ENCODE results near the gene ATP6V0D1.
A peak's percentile ranks its signal among the peaks of the same experiment; 100 is the strongest.

Gene ATP6V0D1

DNA sequence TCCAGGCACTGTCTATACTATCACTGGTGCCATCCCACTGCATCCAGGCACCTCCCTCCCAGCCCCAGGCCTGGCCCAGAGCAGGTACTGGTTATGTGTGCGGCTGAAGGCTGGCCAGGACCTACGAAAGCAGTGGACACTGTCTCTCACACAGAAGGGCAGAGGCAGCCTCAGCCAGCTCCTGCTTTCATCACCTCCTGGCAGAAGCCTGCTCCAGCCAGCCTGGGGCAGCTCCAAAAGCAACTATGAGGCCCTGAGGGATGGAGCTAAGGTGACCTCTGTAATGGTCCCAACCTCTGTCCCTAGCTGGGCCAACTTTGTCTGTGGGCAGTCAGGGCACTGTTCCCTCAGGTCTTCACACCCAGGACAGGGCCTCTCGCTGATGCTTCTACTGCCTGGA lies 31.2 kb downstream of the ATP6V0D1 start:
- H3K36me3 ChIP-seq (ENCODE audit: control insufficient read depth in 1 of 2, insufficient read depth in 2 of 2, low read length in 2 of 2): peaks cover 22 to 41% of the 10 kb centered on the region in 2 donors
- H3K27ac ChIP-seq (ENCODE audit: low read length): peak overlapping the region; percentile 54
- H3K4me3 ChIP-seq (ENCODE audit: low read depth in 1 of 2, low read length in 2 of 2): no peak overlapping the region
- H3K4me1 ChIP-seq (ENCODE audit: control insufficient read depth in 1 of 2, insufficient read depth in 2 of 2, low read length in 2 of 2): peaks cover 35 to 54% of the 10 kb centered on the region in 2 donors
- H3K9me3 ChIP-seq (ENCODE audit: control insufficient read depth in 1 of 2, low read length in 2 of 2): no peaks in the 10 kb centered on the region
- no peaks in the 10 kb centered on the region for H3K27me3 ChIP-seq (ENCODE audit: low read depth, low read length)

DNA sequence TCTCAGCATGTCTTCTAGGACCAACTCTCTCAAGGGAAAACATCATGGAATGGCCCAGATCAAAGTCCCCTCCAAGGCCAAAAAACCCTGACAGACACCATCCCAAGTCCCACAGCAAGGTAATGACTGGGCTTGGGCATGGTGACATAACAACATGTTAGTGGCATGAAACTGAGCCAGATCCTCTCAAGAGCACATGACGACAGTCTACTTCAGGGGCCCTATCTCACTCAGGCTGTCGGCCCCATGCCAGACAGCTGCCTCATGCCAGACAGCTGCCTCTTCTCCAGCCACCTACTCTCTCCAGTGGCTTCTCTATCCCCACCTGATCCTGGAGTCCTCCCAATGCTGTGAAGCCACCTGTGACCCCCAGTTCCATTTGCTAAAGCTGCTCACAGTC lies 31.6 kb downstream of the ATP6V0D1 start:
- Histone ChIP-seq H3K27ac (ENCODE audit: low read length) (peak overlapping the region; percentile 54), H3K4me3 (ENCODE audit: low read depth in 1 of 2, low read length in 2 of 2) (no peak overlapping the region), H3K36me3 (ENCODE audit: control insufficient read depth in 1 of 2, insufficient read depth in 2 of 2, low read length in 2 of 2) (peaks cover 24 to 41% of the 10 kb centered on the region in 2 donors), H3K4me1 (ENCODE audit: control insufficient read depth in 1 of 2, insufficient read depth in 2 of 2, low read length in 2 of 2) (peaks cover 35 to 56% of the 10 kb centered on the region in 2 donors), H3K27me3 (ENCODE audit: low read depth, low read length) (no peaks in the 10 kb centered on the region), H3K9me3 (ENCODE audit: control insufficient read depth in 1 of 2, low read length in 2 of 2) (no peaks in the 10 kb centered on the region)

DNA sequence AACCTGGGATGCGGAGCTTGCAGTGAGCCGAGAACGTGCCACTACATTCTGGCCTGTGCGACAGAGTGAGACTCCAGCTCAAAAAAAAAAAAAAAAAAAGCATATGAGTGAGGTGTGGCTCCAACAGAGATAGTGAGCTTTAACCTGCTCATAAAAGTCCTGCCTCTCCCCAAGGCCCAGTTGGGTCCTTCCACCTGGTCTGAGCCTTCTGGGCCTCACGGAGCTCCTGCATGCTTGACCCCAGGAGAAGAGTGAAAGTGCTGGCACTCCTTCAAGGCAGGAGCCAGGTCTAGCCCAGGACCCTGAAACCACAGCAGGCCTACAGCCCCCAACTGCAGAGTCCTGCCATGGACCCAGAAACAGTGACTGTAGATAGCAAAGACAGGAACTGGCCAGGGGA lies 32.4 kb downstream of the ATP6V0D1 start:
- H3K4me3 ChIP-seq (ENCODE audit: low read depth in 1 of 2, low read length in 2 of 2): no peak overlapping the region
- H3K9me3 ChIP-seq (ENCODE audit: control insufficient read depth in 1 of 2, low read length in 2 of 2): no peaks in the 10 kb centered on the region
- H3K4me1 ChIP-seq (ENCODE audit: control insufficient read depth in 1 of 2, insufficient read depth in 2 of 2, low read length in 2 of 2): peaks cover 35 to 64% of the 10 kb centered on the region in 2 donors
- peaks cover 24 to 47% of the 10 kb centered on the region in 2 donors for H3K36me3 ChIP-seq (ENCODE audit: control insufficient read depth in 1 of 2, insufficient read depth in 2 of 2, low read length in 2 of 2)
- no peaks in the 10 kb centered on the region for H3K27me3 ChIP-seq (ENCODE audit: low read depth, low read length)
- H3K27ac ChIP-seq (ENCODE audit: low read length): peak overlapping the region; percentile 54

- Histone ChIP-seq H3K4me1 (ENCODE audit: control insufficient read depth in 1 of 2, insufficient read depth in 2 of 2, low read length in 2 of 2) (peaks cover 41 to 73% of the 10 kb centered on the region in 2 donors), H3K9me3 (ENCODE audit: control insufficient read depth in 1 of 2, low read length in 2 of 2) (no peaks in the 10 kb centered on the region), H3K27ac (ENCODE audit: low read length) (no peak overlapping the region), H3K4me3 (ENCODE audit: low read depth in 1 of 2, low read length in 2 of 2) (no peak overlapping the region), H3K36me3 (ENCODE audit: control insufficient read depth in 1 of 2, insufficient read depth in 2 of 2, low read length in 2 of 2) (peaks cover 26 to 44% of the 10 kb centered on the region in 2 donors), H3K27me3 (ENCODE audit: low read depth, low read length) (no peaks in the 10 kb centered on the region)
Observed at GRCh38 chr16:67447508-67448076, 33.4 kb downstream of the ATP6V0D1 start.

DNA sequence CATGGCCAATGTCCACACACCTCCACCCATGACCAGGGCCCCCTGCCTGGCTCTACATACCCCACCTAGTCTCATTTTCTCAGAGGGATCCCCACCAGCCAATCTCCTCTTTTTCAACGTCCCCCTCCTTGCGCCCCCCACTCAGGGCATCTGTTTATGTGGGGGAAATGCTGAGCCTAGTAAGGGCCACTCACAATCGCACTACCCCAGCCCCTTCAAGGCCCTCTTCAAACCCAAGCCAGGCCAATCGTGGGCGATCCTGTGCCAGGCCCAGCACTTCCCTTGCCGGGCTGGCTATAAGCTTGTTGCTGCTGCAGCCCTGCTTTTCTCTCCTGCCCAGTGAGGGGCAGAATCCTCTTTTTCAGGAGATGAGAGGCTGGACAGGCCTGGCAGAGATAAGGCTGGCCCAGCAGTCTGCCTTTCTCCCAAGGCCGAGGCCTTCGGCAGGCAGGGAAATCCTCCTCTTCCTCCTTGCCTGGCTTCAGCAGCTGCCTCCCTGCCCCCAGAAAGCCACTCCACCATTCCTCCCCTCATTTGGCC lies 33.9 kb downstream of the ATP6V0D1 start:
- no peak overlapping the region for H3K27ac ChIP-seq (ENCODE audit: low read length)
- H3K4me3 ChIP-seq (ENCODE audit: low read depth in 1 of 2, low read length in 2 of 2): no peak overlapping the region
- peaks cover 40 to 78% of the 10 kb centered on the region in 2 donors for H3K4me1 ChIP-seq (ENCODE audit: control insufficient read depth in 1 of 2, insufficient read depth in 2 of 2, low read length in 2 of 2)
- no peaks in the 10 kb centered on the region for H3K27me3 ChIP-seq (ENCODE audit: low read depth, low read length)
- no peaks in the 10 kb centered on the region for H3K9me3 ChIP-seq (ENCODE audit: control insufficient read depth in 1 of 2, low read length in 2 of 2)
- peaks cover 26 to 39% of the 10 kb centered on the region in 2 donors for H3K36me3 ChIP-seq (ENCODE audit: control insufficient read depth in 1 of 2, insufficient read depth in 2 of 2, low read length in 2 of 2)

- peak overlapping the region; percentile 20 for H3K27ac ChIP-seq (ENCODE audit: low read length)
- no peaks in the 10 kb centered on the region for H3K27me3 ChIP-seq (ENCODE audit: low read depth, low read length)
- no peaks in the 10 kb centered on the region for H3K9me3 ChIP-seq (ENCODE audit: control insufficient read depth in 1 of 2, low read length in 2 of 2)
- H3K4me1 ChIP-seq (ENCODE audit: control insufficient read depth in 1 of 2, insufficient read depth in 2 of 2, low read length in 2 of 2): peaks cover 39 to 83% of the 10 kb centered on the region in 2 donors
- peaks cover 21 to 36% of the 10 kb centered on the region in 2 donors for H3K36me3 ChIP-seq (ENCODE audit: control insufficient read depth in 1 of 2, insufficient read depth in 2 of 2, low read length in 2 of 2)
- no peak overlapping the region for H3K4me3 ChIP-seq (ENCODE audit: low read depth in 1 of 2, low read length in 2 of 2)
Observed at GRCh38 chr16:67445913-67446907, 34.7 kb downstream of the ATP6V0D1 start.

DNA sequence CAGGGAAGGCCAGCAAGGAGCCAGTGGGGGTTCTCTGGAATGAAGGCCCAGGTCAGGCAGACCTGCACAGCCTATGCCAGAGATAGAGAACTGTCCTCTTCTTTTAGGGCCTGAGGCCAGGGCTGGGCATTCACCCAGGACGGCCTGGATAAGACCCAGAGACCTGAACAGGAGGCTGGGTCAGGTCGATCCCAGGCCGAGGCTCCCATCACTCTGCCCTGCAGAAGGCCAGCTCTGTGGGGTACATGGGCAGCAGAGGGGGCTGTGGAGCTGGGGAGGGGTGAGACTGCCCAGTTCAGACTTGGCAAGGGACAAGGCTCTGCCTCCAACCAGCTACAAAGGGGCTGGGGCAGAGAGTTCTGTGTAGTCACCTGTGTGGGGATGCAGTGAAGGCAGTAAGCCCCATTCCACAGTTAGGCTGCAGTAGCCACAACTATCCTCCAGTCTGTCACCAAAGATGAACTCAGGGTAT lies 35.5 kb downstream of the ATP6V0D1 start:
- H3K27me3 ChIP-seq (ENCODE audit: low read depth, low read length): no peaks in the 10 kb centered on the region
- H3K9me3 ChIP-seq (ENCODE audit: control insufficient read depth in 1 of 2, low read length in 2 of 2): no peaks in the 10 kb centered on the region
- peaks cover 25 to 36% of the 10 kb centered on the region in 2 donors for H3K36me3 ChIP-seq (ENCODE audit: control insufficient read depth in 1 of 2, insufficient read depth in 2 of 2, low read length in 2 of 2)
- peaks cover 39 to 77% of the 10 kb centered on the region in 2 donors for H3K4me1 ChIP-seq (ENCODE audit: control insufficient read depth in 1 of 2, insufficient read depth in 2 of 2, low read length in 2 of 2)
- H3K27ac ChIP-seq (ENCODE audit: low read length): peak overlapping the region; percentile 20
- H3K4me3 ChIP-seq (ENCODE audit: low read depth in 1 of 2, low read length in 2 of 2): no peak overlapping the region

DNA sequence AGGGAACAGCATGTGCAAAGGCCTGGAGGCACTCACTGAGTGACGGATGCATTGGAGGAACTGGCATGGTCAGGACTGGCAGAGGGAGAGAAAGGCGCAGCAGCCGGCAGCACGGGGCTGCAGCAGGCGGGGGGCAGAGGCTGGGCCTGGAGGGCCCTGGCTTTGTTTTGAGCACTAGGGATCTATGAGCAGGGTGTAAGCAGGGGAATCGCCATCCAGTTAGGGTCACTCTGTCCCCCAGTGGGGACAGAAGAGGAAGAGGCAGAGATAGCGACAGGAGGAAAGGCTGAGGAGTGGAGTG lies 35.9 kb downstream of the ATP6V0D1 start:
- H3K4me3 ChIP-seq (ENCODE audit: low read depth in 1 of 2, low read length in 2 of 2): no peak overlapping the region
- H3K27me3 ChIP-seq (ENCODE audit: low read depth, low read length): no peaks in the 10 kb centered on the region
- H3K9me3 ChIP-seq (ENCODE audit: control insufficient read depth in 1 of 2, low read length in 2 of 2): no peaks in the 10 kb centered on the region
- H3K27ac ChIP-seq (ENCODE audit: low read length): no peak overlapping the region
- H3K4me1 ChIP-seq (ENCODE audit: control insufficient read depth in 1 of 2, insufficient read depth in 2 of 2, low read length in 2 of 2): peaks cover 39 to 77% of the 10 kb centered on the region in 2 donors
- H3K36me3 ChIP-seq (ENCODE audit: control insufficient read depth in 1 of 2, insufficient read depth in 2 of 2, low read length in 2 of 2): peaks cover 27 to 40% of the 10 kb centered on the region in 2 donors

- Histone ChIP-seq H3K9me3 (ENCODE audit: control insufficient read depth in 1 of 2, low read length in 2 of 2) (no peaks in the 10 kb centered on the region), H3K4me3 (ENCODE audit: low read depth in 1 of 2, low read length in 2 of 2) (no peak overlapping the region), H3K27ac (ENCODE audit: low read length) (no peak overlapping the region), H3K4me1 (ENCODE audit: control insufficient read depth in 1 of 2, insufficient read depth in 2 of 2, low read length in 2 of 2) (peaks cover 37 to 73% of the 10 kb centered on the region in 2 donors), H3K36me3 (ENCODE audit: control insufficient read depth in 1 of 2, insufficient read depth in 2 of 2, low read length in 2 of 2) (peaks cover 27 to 42% of the 10 kb centered on the region in 2 donors), H3K27me3 (ENCODE audit: low read depth, low read length) (no peaks in the 10 kb centered on the region)
Observed at GRCh38 chr16:67444259-67445125, 36.5 kb downstream of the ATP6V0D1 start.

DNA sequence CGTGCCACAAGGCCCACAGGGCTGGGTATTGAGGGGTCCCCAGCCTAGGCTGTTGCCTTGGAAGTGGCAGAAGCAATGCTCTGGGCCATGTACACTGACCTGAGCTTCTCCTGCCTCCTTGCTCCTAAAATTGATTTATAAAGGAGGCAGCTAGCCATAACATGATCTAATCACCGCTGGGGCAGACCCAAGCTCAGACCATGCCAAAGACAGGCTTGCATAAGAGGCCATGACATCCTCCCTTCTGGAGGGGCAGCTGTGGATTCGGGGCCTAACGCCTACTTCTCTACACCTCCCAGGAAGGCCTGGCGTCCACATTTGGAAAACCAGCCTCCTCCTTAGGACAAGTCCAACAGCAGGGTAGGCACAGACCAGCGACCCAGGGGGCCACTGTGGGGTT lies 37.7 kb downstream of the ATP6V0D1 start:
- Histone ChIP-seq H3K27me3 (ENCODE audit: low read depth, low read length) (no peaks in the 10 kb centered on the region), H3K9me3 (ENCODE audit: control insufficient read depth in 1 of 2, low read length in 2 of 2) (no peaks in the 10 kb centered on the region), H3K4me3 (ENCODE audit: low read depth in 1 of 2, low read length in 2 of 2) (no peak overlapping the region), H3K4me1 (ENCODE audit: control insufficient read depth in 1 of 2, insufficient read depth in 2 of 2, low read length in 2 of 2) (peaks cover 29 to 64% of the 10 kb centered on the region in 2 donors), H3K27ac (ENCODE audit: low read length) (no peak overlapping the region), H3K36me3 (ENCODE audit: control insufficient read depth in 1 of 2, insufficient read depth in 2 of 2, low read length in 2 of 2) (peaks cover 34 to 54% of the 10 kb centered on the region in 2 donors)

Data from muscle layer of duodenum (tissue), 2 donors.